GM19240 (cell line): ENCODE results near the gene SLC34A2.
"Not testable (repeated sequence)": the region's sequence is repeated elsewhere in the genome, so short reads cannot be mapped to it uniquely, and the experiment has no call there.

ENCODE experiments used
- DNase-seq: peaks from one replicate; pipeline ENCODE4 v3.0.0; 2011; ENCODE audit warnings: low spot score; ENCODE audit not compliant: insufficient read length

Gene SLC34A2

GRCh38 chr4:25661441-25661840 is 5.8 kb downstream of the SLC34A2 start:
- DNase-seq, result not testable (repeated sequence)

GRCh38 chr4:25662306-25662705 is 6.7 kb downstream of the SLC34A2 start:
- DNase-seq, result no peak

GRCh38 chr4:25663781-25664180 is 8.1 kb downstream of the SLC34A2 start:
- no peak for DNase-seq

GRCh38 chr4:25666031-25666630 is 10.5 kb downstream of the SLC34A2 start:
- no peak for DNase-seq

GRCh38 chr4:25667931-25668557 is 12.4 kb downstream of the SLC34A2 start:
- no peak for DNase-seq

- no peak for DNase-seq
These were observed 15.3 kb downstream of the SLC34A2 start for GRCh38 chr4:25670991-25671390.

DNA sequence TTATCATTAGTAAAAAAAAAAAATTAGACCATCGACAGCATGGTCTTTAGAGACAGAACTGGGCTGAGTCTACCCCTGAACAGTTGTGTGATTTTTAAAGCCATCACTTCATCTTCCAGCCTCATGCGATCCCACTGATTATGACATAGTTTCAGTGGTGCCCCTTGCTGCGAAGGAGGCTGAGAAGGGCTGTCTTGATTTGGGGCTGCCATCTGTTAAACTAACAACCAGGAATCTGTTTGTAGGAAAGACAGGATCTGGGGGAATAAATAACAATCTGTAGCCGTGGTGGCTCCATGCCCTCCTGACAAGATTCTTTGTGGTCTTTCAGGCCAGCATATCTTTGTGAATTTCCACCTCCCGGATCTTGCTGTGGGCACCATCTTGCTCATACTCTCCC is 17.1 kb downstream of the SLC34A2 start:
- DNase-seq, result no peak

GRCh38 chr4:25674386-25674785 is 18.7 kb downstream of the SLC34A2 start:
- DNase-seq, result no peak

DNA sequence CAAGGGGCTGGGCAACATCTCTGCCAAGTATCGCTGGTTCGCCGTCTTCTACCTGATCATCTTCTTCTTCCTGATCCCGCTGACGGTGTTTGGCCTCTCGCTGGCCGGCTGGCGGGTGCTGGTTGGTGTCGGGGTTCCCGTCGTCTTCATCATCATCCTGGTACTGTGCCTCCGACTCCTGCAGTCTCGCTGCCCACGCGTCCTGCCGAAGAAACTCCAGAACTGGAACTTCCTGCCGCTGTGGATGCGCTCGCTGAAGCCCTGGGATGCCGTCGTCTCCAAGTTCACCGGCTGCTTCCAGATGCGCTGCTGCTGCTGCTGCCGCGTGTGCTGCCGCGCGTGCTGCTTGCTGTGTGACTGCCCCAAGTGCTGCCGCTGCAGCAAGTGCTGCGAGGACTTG is 20.6 kb downstream of the SLC34A2 start:
- DNase-seq, result no peak

GRCh38 chr4:25677157-25677556 is 21.5 kb downstream of the SLC34A2 start:
- no peak for DNase-seq

DNA sequence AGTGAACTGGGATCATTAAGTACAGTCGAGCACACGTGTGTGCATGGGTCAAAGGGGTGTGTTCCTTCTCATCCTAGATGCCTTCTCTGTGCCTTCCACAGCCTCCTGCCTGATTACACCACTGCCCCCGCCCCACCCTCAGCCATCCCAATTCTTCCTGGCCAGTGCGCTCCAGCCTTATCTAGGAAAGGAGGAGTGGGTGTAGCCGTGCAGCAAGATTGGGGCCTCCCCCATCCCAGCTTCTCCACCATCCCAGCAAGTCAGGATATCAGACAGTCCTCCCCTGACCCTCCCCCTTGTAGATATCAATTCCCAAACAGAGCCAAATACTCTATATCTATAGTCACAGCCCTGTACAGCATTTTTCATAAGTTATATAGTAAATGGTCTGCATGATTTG is 22.3 kb downstream of the SLC34A2 start:
- no peak for DNase-seq

DNA sequence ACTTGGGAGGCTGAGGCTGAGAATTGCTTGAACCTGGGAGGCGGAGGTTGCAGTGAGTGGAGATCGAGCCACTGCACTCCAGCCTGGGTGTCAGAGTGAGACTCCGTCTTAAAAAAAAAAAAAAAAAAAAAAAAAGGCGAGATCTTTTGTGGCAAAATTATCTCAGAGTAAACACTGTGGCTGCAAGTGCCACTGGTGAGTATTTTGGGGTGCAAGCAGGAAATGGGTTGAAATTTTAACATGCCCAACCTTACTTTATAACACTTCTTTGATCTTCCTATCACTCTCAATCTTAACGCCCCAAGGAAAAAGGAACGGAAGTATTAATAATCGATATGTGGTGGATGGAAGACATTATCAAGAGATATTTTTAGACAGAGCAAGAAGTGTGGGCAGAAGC is 32.1 kb downstream of the SLC34A2 start:
- no peak for DNase-seq

- no peak for DNase-seq
These were observed 38.8 kb downstream of the SLC34A2 start for GRCh38 chr4:25694466-25694865.

DNA sequence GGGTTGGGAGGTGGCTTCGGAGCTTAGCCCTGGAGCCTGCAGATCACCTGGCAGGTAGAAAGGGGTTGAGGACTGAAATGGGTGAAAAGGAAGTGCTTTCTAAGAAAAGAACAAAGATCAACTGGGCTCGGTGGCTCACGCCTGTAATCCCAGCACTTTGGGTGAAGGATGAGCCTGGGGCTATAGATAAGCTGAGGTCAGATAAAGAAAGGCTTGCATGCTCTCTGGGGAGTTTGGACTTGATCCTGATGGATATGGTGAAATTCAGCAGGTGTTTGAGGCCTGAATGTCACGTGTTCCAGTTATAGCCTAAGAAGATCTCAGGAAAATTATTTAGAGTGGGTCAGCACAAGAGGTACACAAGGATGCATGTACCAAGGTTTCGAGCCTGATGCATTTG is 40.8 kb downstream of the SLC34A2 start:
- no peak for DNase-seq

DNA sequence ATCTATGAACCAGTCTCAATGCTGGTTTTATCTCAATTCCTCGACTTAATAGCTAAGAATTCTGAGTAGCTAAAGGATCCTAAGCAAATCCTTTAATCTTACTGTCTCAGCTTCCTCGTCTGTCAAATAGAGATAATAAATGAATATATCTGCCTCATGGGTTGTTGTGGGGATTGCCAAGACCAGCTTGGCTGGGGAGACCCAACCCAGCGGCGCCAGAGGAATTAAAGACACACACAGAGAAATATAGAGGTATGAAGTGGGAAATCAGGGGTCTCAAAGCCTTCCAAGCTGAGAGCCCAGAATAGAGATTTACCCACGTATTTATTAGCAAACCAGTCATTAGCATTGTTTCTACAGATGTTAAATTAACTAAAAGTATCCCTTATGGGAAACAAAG is 41.9 kb downstream of the SLC34A2 start:
- DNase-seq, result no peak

DNA sequence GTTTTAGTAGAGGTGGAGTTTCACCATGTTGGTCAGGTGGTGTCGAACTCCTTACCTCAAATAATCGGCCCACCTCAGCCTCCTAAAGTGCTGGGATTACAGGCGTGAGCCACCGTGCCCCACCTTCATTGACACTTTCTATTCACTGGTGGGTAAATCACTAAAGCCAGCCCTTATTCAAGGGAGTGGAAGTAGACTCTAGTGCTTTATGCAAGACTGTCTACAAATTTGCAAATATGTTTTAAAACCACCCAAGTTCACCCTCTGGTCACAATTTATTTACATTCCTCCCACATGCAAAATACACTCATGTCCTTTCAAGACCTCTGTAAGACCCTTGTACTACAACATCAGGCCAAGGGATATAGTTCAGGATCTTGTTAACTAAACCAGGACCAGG is 45.0 kb downstream of the SLC34A2 start:
- no peak for DNase-seq

GRCh38 chr4:25702848-25703247 is 47.2 kb downstream of the SLC34A2 start:
- DNase-seq, result no peak

GRCh38 chr4:25703731-25704388 is 48.2 kb downstream of the SLC34A2 start:
- no peak for DNase-seq

DNA sequence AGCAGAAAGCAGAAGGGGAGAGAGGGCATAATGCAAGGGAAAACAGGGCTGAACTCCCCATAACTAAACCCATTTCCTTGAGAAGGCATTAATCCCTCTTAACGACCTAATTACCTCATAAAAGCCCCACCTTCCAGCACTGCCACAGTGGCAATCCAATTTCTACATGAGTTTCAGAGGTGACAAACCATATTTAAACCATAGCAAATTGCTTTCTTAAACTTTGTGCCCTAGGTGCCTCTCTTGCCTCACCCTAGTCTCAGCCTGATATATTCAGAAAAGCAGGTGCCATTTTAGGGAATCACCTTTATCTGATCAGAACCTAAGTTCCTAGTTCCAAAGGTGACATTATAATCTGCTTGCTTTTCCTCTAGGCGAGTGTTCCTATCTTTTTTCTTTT is 48.9 kb downstream of the SLC34A2 start:
- DNase-seq, result no peak

- no peak for DNase-seq
These were observed 55.0 kb downstream of the SLC34A2 start for GRCh38 chr4:25710637-25711036.

DNA sequence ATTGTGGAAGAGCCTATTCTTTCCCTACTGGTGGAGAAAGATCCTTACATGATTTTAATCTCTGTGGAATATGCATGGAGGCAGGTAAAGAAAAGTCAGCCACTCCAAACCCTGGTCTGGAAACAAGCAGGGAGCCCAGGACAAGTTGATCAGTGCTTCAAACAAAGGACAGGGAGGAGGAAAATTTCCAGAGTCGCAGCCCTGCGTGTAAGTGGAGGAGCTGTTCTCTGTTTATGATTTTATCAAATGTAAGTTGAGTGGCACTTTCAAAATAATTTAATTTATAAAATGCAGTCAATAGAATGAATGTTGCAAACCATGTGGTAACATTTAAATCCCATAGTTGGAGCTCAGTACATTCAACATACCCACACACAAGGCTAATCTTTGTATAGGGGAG is 57.0 kb downstream of the SLC34A2 start:
- no peak for DNase-seq

DNA sequence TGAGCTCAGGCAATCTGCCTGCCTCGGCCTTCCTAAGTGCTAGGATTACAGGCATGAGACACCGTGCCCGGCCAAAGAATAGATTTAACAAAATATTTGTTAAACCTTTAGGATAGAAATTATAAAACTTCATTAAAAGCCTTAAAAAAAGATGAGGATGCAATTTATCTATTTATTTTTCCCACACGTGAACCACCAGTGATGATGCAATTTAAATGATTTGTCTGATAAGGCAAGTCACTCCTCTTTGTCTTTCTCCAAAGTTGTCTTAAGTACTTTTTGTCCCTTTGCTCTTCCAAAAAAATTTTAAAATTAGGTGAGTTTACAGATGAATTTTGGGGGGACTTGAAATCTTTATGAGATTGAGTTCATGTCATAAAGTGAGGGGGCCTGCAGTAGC is 58.2 kb downstream of the SLC34A2 start:
- DNase-seq, result no peak

GRCh38 chr4:25722964-25723363 is 67.3 kb downstream of the SLC34A2 start:
- DNase-seq, result no peak
